Measurements from ENCODE around the gene NR1I2.

DNA sequence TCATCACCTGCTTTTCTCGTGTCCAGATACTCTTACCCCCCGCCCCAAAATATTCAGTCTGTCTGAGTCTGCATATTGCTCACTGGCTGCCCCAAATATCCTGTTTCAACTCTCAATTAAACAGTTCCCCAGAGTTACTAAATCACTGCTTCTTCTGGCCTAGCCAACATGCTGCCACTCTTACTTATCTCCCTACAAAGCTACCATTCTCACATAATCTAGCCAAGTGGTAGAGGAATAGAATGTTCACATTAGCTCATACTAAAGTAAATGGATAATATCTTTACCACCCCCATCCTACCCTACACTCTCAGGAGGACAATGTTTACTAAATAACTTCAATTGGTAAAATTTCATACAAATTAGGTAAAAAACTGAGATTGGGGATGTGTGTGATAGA, 77.8 kb downstream of the NR1I2 start:
- TF ChIP-seq, protein P1, sequence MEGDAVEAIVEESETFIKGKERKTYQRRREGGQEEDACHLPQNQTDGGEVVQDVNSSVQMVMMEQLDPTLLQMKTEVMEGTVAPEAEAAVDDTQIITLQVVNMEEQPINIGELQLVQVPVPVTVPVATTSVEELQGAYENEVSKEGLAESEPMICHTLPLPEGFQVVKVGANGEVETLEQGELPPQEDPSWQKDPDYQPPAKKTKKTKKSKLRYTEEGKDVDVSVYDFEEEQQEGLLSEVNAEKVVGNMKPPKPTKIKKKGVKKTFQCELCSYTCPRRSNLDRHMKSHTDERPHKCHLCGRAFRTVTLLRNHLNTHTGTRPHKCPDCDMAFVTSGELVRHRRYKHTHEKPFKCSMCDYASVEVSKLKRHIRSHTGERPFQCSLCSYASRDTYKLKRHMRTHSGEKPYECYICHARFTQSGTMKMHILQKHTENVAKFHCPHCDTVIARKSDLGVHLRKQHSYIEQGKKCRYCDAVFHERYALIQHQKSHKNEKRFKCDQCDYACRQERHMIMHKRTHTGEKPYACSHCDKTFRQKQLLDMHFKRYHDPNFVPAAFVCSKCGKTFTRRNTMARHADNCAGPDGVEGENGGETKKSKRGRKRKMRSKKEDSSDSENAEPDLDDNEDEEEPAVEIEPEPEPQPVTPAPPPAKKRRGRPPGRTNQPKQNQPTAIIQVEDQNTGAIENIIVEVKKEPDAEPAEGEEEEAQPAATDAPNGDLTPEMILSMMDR (IDR thresholded peaks at IDR 0.05) = no peak
- TF ChIP-seq POLR2A (IDR thresholded peaks at IDR 0.05) = no peak

Data from lower leg skin (tissue), 3 donors.